Psoas muscle (tissue), 8 donors: ENCODE data around the gene DMD. TPM values are rescaled to one million over a fixed set of nuclear protein-coding genes. Genes with fewer than 3 reads are reported as not detected.
"Not testable (repeated sequence)": the region's sequence is repeated elsewhere in the genome, so short reads cannot be mapped to it uniquely, and the experiment has no call there.

Source experiments
- ATAC-seq, 4 donors: fragments of 200-7000 bp; cut with Tn5 transposase; one replicate each; pipeline ENCODE4 v1.9.1; 2020; ENCODE audit warnings: moderate library complexity in 3 of 4, mild to moderate bottlenecking in 2 of 4
- DNase-seq, 2 donors: peaks; one replicate each; pipeline ENCODE4 v3.0.0-alpha.2; 2020
- H3K27ac ChIP-seq: fragments of 200-600 bp; one replicate; pipeline ENCODE4 v1.8.0; 2022
- H3K27me3 ChIP-seq, 3 donors: fragments of 200-600 bp in 1 of 3; one replicate each; pipeline versions ENCODE4 v1.6.1 to v1.8.0; 2013 to 2022; ENCODE audit warnings: low read length in 2 of 3, mild to moderate bottlenecking in 2 of 3, moderate library complexity in 1 of 3; ENCODE audit not compliant: insufficient read depth in 3 of 3
- H3K36me3 ChIP-seq, 2 donors: fragments of 200-600 bp in 1 of 2; one replicate each; pipeline versions ENCODE4 v1.6.1 to v1.8.0; 2013 to 2022; ENCODE audit warnings: low read depth in 1 of 2, mild to moderate bottlenecking in 1 of 2, moderate library complexity in 1 of 2; ENCODE audit not compliant: insufficient read depth in 1 of 2
- H3K4me1 ChIP-seq: fragments of 200-600 bp; one replicate; pipeline ENCODE4 v1.8.0; 2022
- H3K4me3 ChIP-seq: fragments of 200-600 bp; one replicate; pipeline ENCODE4 v1.8.0; 2022; ENCODE audit warnings: mild to moderate bottlenecking
- H3K9me3 ChIP-seq: fragments of 200-600 bp; one replicate; pipeline ENCODE4 v1.8.0; 2022
- CTCF ChIP-seq: fragments of 200-600 bp; IDR thresholded peaks from one replicate; pipeline ENCODE4 v1.8.0; 2022; ENCODE audit warnings: antibody characterized with exemption
- WGBS, 3 donors: extraction: QIAGEN DNeasy Blood & Tissue Kit; methylation state at CpG; one replicate each; pipeline versions ENCODE4 v1.1.6 to v1.1.7; 2013; 5-methylcytosine and 5-hydroxymethylcytosine counted together
- intact Hi-C, 2 donors: fragments of 100-400 bp; cut with DNase I; formaldehyde crosslinking; loops; one replicate each; pipeline versions ENCODE4 v1.11.0 to v1.14.2; 2022
- polyA plus RNA-seq, 3 donors: library from polyadenylated mRNA; stranded (reverse); fragments of 200-250 nt; gene quantifications; one replicate each; pipeline ENCODE4 v1.2.3, GENCODE V29; 2013
- total RNA-seq, 4 donors: library from RNA; stranded (reverse); fragmentation: NEBNext Ultra II Directional in 2 of 4; extraction: Animal tissue kit (Norgen Biotek cat#: 25700) in 2 of 4; gene quantifications; one replicate each; pipeline versions ENCODE4 v1.2.1 to v1.2.4, GENCODE V29; 2021 to 2023
- donor health status: healthy with polysubstance abuse.
- donor health status: DM: no; HTN: no; CAD: no; lungs with moderate emphysema.
- donor health status: Bipolar disorder and iron deficiency.
- donor health status: healthy.
- donor health status: DM: yes; HTN: yes; CAD: no.
- donor health status: DM: no; HTN: no; CAD: no.
- donor health status: DM: no; HTN: no; CAD: no.
- donor health status: DM: yes; HTN: yes; CAD: no.

Gene DMD
- total and polyA plus RNA-seq, 7 donors, result 6.8 to 170 (median 86.5) TPM

GRCh38 chrX:31480696-31481095, 1730.7 kb downstream of the DMD start:
- intact Hi-C loops, result no loop called here
- Histone ChIP-seq H3K9me3 (no peaks in the 10 kb centered on the region), H3K4me1 (no peaks in the 10 kb centered on the region)

GRCh38 chrX:31471229-31471628, 1740.1 kb downstream of the DMD start:
- DNase-seq, result no peak
- Histone ChIP-seq H3K36me3 (no peaks in the 10 kb centered on the region), H3K4me3 (no peak overlapping the region), H3K27me3 (peaks cover 0 to 5% (median 0%) of the 10 kb centered on the region in 3 donors), H3K9me3 (no peaks in the 10 kb centered on the region), H3K27ac (no peak overlapping the region), H3K4me1 (no peaks in the 10 kb centered on the region)
- TF ChIP-seq CTCF, result no peak
- 91 to 98% (median 96%) methylated on average over 11 of the region's 11 CpGs for WGBS, 3 donors
- ATAC-seq, result no peak
- intact Hi-C loops, result no loop called here

More at GRCh38 chrX:31480696-31481095, 1730.7 kb downstream of the DMD start:
- H3K36me3 ChIP-seq, result peaks cover 0 to 10% of the 10 kb centered on the region in 2 donors
- no peaks in the 10 kb centered on the region for H3K27me3 ChIP-seq
- TF ChIP-seq CTCF, result no peak
- H3K4me3 ChIP-seq, result no peak overlapping the region
- 86 to 97% (median 96%) methylated on average over 4 of the region's 4 CpGs for WGBS, 3 donors
- H3K27ac ChIP-seq, result no peak overlapping the region
- ATAC-seq, result no peak
- no peak for DNase-seq

GRCh38 chrX:31470753-31471152, 1740.6 kb downstream of the DMD start:
- H3K4me3 ChIP-seq, DNase-seq, H3K27me3 ChIP-seq, intact Hi-C loops, H3K4me1 ChIP-seq, H3K9me3 ChIP-seq, H3K36me3 ChIP-seq, ATAC-seq, H3K27ac ChIP-seq: not testable (repeated sequence)
- 86 to 96% (median 94%) methylated on average over 7 of the region's 7 CpGs for WGBS, 3 donors

- Histone ChIP-seq H3K27ac (no peak overlapping the region), H3K4me1 (no peaks in the 10 kb centered on the region), H3K36me3 (no peaks in the 10 kb centered on the region), H3K27me3 (no peaks in the 10 kb centered on the region), H3K9me3 (no peaks in the 10 kb centered on the region), H3K4me3 (no peak overlapping the region)
- ATAC-seq, result no peak
- no peak for TF ChIP-seq CTCF
- intact Hi-C loops, result no loop called here
- no peak for DNase-seq
- 19 to 42% (median 25%) methylated on average over 4 of the region's 4 CpGs for WGBS, 3 donors
Measured at GRCh38 chrX:31464306-31464915, 1746.9 kb downstream of the DMD start.

GRCh38 chrX:31461266-31461665, 1750.1 kb downstream of the DMD start:
- H3K4me3 ChIP-seq, result no peak overlapping the region
- no peaks in the 10 kb centered on the region for H3K4me1 ChIP-seq
- ATAC-seq, result no peak
- no peaks in the 10 kb centered on the region for H3K9me3 ChIP-seq
- intact Hi-C loops, result no loop called here
- no peaks in the 10 kb centered on the region for H3K36me3 ChIP-seq
- H3K27me3 ChIP-seq, result no peaks in the 10 kb centered on the region
- TF ChIP-seq CTCF, result no peak
- H3K27ac ChIP-seq, result no peak overlapping the region
- DNase-seq, result no peak
